GM18499 (cell line): Measurements from ENCODE around the gene TMEM88.
"Not testable (repeated sequence)": the region's sequence is repeated elsewhere in the genome, so short reads cannot be mapped to it uniquely, and the experiment has no call there.

ENCODE experiments used
- ATAC-seq: cut with Tn5 transposase; IDR thresholded peaks from one replicate; pipeline ENCODE4 v1.9.1; 2021; ENCODE audit warnings: moderate number of reproducible peaks; ENCODE audit not compliant: insufficient read depth, unreplicated experiment

The TMEM88 gene, protein sequence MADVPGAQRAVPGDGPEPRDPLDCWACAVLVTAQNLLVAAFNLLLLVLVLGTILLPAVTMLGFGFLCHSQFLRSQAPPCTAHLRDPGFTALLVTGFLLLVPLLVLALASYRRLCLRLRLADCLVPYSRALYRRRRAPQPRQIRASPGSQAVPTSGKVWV

DNA sequence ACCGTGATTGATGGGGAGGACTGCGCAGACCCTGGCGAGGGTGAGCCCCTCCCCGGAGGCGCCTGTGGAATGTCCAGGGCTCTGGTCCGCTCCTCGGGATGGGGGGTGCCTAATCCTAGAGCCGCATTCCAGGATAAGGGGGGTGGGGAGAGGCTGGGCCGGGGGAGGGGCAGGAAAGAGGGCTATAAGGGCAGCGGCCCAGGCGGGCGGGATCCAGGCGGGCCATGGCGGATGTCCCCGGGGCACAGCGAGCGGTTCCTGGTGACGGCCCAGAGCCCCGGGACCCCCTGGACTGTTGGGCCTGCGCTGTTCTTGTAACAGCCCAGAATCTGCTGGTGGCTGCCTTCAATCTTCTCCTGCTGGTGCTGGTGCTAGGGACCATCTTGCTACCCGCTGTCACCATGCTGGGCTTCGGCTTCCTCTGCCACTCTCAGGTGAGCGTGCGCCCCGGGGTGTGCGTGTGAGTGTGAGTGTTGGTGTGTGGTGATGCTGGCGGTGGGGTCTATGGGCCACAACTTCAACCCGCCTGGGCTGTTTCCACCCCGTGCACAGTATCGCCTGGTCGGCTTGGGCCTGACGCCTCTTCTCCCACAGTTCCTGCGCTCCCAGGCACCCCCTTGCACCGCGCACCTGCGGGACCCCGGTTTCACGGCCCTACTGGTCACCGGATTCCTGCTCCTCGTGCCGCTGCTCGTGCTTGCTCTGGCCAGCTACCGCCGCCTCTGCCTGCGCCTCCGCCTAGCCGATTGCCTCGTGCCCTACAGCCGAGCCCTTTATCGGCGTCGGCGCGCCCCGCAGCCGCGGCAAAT is at the start of gene TMEM88:
TSS of gene TMEM88 (plus strand) at position 216 of the 809 bp plus-strand sequence. CDS start at position 225, 9 bp downstream.
- no peak for ATAC-seq

DNA sequence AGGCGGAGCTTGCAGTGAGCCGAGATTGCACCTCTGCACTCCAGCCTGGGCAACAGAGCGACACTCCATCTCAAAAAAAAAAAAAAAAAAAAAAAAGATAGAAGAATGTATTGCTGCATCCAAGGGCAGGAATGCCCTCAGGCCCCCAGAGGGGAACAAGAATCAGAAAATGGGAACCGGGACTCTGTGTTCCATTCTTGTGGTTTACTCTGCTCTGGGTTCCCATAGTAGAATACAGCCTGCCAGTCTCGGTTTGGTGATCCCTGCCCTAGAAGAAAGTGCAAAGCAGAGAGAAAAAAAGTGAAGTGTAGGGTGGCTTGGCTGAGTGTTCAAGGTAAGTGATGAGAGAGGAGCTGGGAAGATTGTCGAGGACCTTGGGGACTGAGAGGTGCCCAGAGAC is 48.3 kb upstream of the TMEM88 start:
- ATAC-seq, result no peak

DNA sequence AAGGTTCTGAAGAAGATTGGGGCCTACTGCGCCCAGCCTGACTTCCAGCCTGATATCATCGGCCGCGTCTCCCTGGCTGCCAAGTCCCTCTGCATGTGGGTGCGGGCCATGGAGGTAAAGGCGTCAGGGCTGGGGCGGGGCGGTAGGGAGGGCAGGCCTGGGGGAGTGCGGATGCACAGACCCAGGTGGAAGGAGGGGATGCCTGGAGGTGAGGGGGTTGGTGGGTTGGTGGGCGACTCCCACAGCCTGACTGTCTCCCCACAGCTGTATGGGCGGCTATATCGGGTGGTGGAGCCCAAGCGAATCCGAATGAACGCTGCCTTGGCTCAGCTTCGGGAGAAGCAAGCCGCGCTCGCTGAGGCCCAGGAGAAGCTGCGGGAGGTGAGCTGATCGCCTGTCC is 47.7 kb upstream of the TMEM88 start:
- ATAC-seq, result no peak

DNA sequence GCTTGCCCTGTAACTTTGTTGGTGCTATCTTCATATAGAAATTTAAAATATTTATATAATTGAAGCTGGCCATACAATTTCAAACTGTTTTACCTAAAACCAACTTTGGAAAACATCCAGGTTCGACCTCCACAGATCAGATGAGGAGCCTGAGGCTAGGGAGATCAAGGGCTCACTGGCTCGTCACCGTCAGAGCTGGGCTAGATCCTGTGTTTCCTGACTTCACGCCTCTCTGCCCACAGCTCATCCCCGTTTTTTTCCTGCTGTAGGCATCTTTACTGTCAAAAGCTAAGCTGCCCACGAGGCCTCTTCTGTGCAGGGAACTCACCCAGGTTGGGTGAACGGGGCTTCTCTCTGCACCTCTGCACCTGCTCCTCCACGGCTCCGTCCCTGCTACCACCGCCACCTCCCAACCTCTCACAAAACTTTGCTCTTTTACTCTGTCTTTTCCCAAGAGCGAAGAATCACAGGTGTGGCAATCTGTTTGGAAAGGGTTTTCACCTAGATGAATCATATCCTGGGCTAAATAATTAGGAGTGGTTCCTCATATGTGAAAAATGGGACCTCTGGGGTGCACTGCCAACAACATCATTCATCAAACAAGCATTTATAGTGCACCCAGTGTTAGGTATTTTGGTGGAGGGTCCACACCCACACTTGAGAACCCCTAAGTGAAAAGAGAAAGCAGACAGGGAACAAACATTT is 45.6 kb upstream of the TMEM88 start:
- no peak for ATAC-seq

DNA sequence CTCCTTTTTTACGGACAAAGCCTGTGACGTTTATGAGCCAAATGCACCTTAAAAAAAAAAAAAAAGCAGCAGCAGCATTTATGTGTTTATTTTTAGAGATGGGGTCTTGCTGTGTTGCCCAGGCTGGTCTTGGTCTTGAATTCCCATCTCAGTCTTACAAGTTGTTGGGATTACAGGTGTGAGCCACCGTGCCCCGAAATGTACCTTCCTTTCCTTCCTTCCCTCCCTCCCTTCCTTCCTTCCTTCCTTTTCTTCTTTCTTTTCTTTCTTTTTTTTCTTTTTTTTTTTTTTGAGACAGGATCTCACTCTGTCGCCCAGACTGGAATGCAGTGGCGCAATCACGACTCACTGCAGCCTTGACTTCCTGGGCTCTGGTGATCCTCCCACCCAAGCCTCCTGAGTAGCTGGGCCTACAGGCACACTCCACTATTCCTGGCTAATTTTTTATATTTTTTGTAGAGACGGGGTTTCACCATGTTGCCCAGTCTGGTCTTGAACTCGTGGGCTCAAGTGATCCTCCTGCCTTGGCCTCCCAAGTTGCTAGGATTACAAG is 45.0 kb upstream of the TMEM88 start:
- not testable (repeated sequence) for ATAC-seq

DNA sequence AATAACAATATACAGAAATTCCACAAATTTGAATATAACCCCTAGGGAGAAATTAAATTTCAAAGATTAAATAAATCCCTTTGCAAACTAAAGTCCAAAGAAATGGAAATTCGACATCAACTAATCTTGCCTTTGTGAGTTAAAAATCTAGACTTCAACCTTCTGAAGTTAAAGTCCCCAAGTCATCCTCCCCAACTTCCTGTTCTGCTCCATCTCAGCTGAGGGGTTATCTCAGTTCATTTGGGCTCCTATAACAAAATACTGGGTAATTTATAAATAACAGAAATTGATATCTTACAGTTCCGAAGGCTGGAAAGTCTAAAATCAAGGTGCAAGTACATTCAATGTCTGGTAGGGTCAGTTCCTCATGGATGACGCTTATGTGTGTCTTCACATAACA is 43.6 kb upstream of the TMEM88 start:
- no peak for ATAC-seq

DNA sequence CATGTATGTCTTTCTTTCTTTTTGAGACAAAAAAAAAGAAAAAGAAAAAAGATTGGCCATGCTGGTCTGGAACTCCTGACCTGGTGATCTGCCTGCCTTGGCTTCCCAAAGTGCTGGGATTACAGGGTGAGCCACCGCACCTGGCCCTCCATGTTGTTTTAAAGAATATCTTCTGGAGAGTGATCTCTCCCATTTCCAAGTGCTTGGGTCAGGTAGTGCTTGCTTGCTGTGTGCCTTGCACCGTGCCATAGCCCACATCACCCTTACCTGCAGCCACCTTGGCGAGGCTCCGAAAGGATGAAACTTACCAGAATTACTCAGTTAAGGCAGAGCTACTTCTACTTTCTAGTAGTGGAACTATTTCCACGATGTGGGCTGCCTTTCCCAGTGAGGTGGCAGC is 39.9 kb upstream of the TMEM88 start:
- ATAC-seq, result no peak

DNA sequence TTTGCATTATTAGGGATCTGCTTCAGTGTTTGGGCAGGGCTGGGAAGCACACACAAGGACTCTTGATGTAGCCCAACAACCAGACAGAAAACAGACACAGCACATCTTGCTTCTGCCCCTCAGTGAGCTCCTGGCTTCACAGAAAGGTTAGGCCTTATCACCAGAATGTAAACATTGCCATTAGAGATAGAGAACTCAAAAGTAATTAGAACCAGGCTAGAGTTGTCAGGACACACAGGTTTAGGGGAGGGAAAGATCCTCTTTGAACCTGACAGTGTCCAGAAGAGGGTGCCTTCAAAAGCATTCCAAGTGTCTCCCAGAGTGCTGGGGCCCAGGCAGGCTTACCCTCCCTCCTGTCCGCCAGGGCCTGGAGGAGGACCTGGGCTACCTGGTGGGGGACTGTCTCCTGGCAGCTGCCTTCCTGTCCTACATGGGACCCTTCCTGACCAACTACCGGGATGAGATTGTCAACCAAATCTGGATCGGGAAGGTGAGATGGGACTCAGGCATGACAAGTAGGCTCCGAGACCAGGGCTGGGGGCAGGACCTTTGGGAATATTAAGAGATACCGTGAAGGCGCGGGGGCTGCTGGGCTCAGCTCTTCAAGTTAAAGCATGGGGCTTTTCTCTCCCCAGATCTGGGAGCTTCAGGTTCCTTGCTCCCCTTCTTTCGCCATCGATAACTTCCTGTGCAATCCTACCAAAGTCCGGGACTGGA is 37.8 kb upstream of the TMEM88 start:
- no peak for ATAC-seq

DNA sequence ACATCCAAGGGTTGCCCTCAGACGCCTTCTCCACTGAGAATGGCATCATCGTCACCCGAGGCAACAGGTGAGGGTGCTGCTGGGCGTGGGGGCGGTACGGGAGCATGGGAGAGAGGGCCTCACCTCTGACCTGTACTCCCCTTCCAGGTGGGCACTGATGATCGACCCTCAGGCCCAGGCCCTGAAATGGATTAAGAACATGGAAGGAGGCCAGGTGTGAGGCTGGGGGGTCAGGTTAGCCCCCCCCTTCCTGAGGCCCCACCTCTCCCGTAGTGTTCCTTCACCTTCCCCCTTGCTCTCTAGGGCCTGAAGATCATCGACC is 37.3 kb upstream of the TMEM88 start:
- no peak for ATAC-seq

DNA sequence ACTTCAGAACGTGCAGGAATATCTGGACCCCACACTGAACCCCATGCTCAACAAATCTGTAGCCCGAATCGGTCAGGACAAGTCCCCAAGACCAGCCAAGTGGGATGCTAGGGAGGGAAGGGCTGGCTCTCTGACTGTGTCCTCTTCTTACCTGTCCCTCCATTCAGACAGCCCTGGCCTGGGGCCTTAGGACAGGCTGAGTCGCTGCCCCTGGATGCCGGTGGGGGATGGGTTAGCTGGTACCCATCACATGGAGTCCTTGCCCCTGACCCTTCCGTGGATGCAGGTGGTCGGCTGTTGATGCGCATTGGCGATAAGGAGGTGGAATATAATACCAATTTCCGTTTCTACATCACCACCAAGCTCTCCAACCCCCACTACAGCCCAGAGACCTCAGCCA is 36.8 kb upstream of the TMEM88 start:
- ATAC-seq, result no peak

DNA sequence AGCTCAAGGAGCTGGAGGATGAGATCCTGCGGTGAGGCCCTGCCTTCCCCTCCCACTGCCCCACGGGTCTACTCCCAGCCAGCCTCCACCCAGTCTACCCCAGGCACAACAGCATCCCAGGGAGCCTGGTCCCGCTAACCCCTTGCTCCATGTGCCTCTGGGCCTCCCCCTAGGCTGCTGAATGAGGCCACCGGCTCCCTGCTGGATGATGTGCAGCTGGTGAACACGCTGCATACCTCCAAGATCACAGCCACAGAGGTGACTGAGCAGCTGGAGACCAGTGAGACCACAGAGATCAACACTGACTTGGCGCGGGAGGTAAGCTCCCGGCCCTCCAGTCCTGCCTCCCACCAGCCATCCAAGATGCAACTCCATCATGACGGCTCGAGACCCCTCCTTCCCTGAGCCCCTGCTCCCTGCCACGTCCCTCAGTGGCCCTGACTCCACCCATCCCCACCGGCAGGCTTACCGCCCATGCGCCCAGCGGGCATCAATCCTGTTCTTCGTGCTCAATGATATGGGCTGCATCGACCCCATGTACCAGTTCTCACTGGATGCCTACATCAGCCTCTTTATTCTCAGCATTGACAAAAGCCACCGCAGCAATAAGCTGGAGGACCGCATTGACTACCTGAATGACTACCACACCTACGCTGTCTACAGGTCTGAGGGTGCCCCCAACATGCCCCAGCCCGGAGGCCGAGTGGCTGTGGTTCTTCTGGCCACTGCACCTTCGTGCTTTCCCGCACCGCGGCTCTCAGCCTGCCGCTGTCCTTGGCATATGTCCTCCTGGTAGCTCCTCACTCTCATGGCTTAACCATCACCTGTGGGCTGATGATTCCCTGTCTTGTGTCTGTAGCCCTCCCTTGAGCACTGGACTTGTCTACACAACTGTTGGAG is 35.9 kb upstream of the TMEM88 start:
- ATAC-seq, result no peak

DNA sequence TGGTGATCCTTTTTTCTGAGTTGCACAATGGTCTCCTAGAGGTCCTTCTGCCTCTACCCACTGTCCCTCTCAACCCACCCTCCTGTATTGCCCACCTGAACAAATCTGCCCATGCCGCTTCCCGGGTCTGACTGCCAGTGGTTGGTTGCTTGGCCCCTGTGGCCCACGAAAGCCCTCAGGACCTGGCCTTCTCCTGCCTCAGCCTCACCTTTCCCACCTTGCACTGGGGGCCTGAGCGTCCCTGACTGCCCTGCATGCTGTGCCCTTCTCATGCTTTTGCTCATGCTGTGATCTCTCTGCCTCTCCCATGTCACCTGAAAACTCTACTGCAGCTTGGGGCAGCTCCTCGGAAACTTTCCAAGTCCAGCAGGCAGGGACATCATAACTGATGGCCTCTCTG is 34.6 kb upstream of the TMEM88 start:
- ATAC-seq, result no peak

DNA sequence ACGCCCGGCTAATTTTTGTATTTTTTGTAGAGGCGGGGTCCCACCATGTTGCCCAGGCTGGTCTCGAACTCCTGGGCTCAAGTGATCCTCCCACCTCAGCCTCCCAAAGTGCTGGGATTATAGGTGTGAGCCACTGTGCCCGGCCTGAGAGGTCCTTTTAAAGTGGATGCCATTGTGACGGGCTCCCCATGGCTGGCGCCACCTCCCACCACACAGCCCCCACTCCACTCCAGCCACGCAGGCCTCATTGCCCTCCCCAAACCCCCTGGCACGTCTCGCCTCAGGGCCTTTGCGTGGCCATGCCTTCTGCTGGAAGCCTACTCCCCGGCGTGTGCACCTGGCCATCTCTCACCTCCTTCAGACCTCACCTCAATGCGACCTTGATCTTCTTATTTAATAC is 32.7 kb upstream of the TMEM88 start:
- no peak for ATAC-seq

DNA sequence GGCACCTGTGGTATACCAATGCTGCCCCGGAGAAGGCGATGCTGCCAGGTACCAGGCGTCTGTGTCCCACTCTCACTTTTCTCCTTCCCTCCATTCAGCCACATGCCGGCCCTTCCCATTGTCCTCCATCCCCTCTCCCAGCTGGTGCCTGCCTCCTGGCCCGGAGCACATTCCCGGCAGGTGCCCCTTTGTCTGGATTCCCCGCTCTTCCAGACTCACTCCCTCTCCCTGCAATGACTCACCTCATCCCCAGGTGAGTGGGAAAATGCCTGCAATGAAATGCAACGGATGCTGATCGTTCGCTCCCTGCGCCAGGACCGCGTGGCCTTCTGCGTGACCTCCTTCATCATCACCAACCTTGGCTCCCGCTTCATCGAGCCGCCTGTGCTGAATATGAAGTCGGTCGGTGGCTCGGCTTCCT is 31.3 kb upstream of the TMEM88 start:
- no peak for ATAC-seq

DNA sequence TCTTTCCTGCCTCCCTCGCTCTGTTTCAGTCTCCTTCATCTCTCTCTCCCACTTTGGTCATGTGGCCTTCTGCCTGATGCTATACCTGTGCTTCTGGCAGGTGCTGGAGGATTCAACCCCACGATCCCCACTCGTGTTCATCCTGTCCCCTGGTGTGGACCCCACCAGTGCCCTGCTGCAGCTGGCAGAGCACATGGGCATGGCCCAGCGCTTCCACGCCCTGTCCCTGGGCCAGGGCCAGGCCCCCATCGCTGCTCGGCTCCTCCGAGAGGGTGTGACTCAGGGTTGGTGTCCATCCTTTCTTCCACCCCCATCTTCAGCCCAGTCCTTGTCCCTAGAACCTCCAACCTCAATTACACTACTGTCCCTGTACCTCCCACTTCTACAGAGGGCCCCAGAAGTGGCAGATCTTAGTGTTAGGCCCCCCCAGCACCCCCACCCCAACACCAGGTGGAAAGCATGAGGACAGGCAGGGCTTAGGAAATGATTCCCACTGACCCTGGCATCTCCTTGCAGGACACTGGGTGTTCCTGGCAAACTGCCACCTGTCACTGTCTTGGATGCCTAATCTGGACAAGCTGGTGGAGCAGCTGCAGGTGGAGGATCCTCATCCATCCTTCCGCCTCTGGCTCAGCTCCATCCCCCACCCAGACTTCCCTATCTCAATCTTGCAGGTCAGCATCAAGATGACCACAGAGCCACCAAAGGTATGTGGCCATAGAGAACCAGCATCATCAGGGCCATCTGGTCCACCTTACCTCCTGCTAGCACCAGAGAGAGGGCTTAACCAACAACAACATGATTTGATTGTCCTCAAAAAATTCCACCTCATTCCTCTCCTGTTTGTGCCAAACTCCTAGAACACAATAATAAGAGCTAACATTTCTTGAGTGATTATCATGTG is 30.6 kb upstream of the TMEM88 start:
- ATAC-seq, result no peak

DNA sequence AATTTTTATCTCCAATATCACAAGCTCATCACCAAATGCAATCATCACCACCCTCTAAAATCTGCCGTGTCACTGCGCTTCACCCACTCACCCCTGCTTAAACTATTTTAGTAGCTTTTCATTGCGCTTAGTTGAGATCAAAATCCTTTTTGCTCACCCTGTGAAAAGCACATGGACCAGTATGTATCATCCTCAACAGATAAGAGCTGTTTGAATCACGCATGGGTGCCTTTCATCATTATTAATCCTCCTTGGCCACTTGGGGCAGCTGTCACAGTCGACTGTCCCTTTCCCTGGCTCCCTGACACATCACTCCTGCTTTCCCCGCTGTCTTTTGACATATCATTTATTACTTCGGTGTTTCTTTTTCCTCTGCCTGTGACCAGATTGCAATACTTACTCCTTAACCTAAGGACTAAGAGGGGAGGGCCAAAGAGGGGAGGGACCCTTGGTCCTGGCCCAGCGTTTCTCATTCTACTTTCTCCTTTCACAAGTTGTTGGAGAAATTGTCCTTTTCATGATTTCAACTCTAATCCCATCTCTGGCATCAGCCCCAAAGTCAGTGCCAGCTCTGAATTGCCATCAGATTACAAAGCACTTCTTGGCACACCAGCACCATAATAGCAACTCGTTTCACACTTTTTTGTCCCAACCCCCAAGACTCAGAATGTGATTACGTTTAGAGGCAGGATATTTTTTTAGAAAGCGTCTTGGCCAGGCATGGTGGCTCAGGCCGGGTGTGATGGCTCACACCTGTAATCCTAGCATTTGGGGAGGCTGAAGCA is 29.5 kb upstream of the TMEM88 start:
- ATAC-seq, result no peak

DNA sequence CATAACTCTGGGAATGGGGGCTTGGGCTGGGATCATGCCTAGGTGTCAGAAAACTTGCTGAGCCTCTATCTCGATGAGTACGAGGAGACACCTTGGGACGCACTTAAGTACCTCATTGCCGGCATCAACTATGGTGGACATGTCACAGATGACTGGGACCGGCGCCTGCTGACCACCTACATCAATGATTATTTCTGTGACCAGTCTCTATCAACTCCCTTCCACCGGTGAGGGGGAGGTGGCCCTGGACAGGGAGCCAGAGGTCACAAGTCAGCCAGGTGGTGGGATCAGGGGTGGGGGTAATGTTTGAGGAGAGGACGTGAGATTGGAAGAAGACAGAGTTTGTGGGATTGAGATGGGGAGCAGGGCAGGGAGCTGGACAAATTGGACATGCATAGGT is 24.2 kb upstream of the TMEM88 start:
- ATAC-seq, result no peak

DNA sequence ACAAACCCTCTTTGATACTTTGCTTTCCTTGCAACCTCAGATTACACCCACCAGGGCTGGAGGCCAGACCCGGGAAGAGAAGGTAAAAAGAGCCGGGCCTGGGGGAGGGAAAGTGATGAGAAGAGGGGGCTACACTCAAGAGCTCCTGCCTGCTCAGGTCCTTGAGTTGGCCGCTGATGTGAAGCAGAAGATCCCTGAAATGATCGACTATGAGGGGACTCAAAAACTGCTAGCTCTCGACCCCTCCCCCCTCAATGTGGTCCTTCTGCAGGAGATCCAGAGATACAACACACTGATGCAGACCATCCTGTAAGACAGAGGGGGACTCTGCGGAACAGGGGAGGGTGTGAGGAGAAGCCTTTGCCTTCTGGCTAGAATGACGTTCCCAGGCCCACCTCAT is 23.6 kb upstream of the TMEM88 start:
- ATAC-seq, result no peak
